ENCODE data around the gene ERO1B.
"Not testable (repeated sequence)": the region's sequence is repeated elsewhere in the genome, so short reads cannot be mapped to it uniquely, and the experiment has no call there.

DNA sequence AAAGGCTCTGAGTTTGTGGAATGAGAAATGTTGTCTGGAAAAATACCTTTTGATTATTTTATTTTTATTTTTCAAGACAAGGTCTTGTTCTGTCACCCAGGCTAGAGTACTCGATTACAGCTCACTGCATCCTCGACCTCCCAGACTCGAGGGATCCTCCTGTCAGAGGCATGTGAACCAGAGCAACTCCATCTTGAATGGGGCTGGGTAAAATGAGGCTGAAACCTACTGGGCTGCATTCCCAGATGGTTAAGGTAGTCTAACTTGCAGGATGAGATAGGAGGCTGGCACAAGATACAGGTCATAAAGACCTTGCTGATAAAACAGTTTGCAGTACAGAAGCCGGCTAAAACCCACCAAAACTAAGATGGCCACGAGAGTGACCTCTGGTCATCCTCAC lies 32.3 kb upstream of the ERO1B start:
- not testable (repeated sequence) for TF ChIP-seq POLR2AphosphoS5 (IDR thresholded peaks at IDR 0.05; ENCODE audit: borderline replicate concordance, low read depth, low read length); EZH2 (IDR thresholded peaks at IDR 0.05); FOXP2 (optimal IDR thresholded peaks at IDR 0.05; ENCODE audit: control extremely low read depth, extremely low read length, insufficient read depth)

Measured in SK-N-MC (cell line).